Glutamatergic neuron (in vitro differentiated cells): ENCODE data around the gene DOCK3. TPM values are rescaled to one million over a fixed set of nuclear protein-coding genes. Genes with fewer than 3 reads are reported as not detected.

Experiments used
- DNase-seq: peaks from one replicate; pipeline ENCODE4 v3.0.0; 2022
- H3K27ac Mint-ChIP-seq: one replicate; pipeline ENCODE4 v1.8.0; 2020; ENCODE audit warnings: mild to moderate bottlenecking, mixed read lengths, inconsistent platforms; ENCODE audit not compliant: unreplicated experiment
- H3K27me3 Mint-ChIP-seq: one replicate; pipeline ENCODE4 v1.8.0; 2020; ENCODE audit warnings: mild to moderate bottlenecking, moderate library complexity, mixed read lengths, inconsistent platforms; ENCODE audit not compliant: unreplicated experiment
- H3K36me3 Mint-ChIP-seq: one replicate; pipeline ENCODE4 v1.8.0; 2020; ENCODE audit warnings: mild to moderate bottlenecking, mixed read lengths, inconsistent platforms; ENCODE audit not compliant: unreplicated experiment
- H3K4me1 Mint-ChIP-seq: one replicate; pipeline ENCODE4 v1.8.0; 2020; ENCODE audit warnings: mild to moderate bottlenecking, low read depth, mixed read lengths, inconsistent platforms; ENCODE audit not compliant: unreplicated experiment
- H3K4me3 Mint-ChIP-seq: one replicate; pipeline ENCODE4 v1.8.0; 2020; ENCODE audit warnings: mild to moderate bottlenecking, mixed read lengths, inconsistent platforms; ENCODE audit not compliant: unreplicated experiment
- H3K9me3 Mint-ChIP-seq: one replicate; pipeline ENCODE4 v1.8.0; 2020; ENCODE audit warnings: mild to moderate bottlenecking, moderate library complexity, mixed read lengths, inconsistent platforms; ENCODE audit not compliant: unreplicated experiment
- total RNA-seq: library from RNA; stranded (reverse); fragmentation: NEBNext Ultra II Directional; extraction: Animal tissue kit (Norgen Biotek cat#: 25700); gene quantifications from one replicate; pipeline ENCODE4 v1.2.1, GENCODE V29; 2021; ENCODE audit not compliant: unreplicated experiment
- TF ChIP-seq, protein P1 (sequence below): fragments of 200-600 bp; sonication (generic); IDR thresholded peaks from one replicate; pipeline ENCODE4 v1.5.0; 2021; ENCODE audit not compliant: partially characterized antibody, unreplicated experiment

DOCK3 gene
- total RNA-seq, 1 donor from 2014 or later, result 13.4 TPM

DNA sequence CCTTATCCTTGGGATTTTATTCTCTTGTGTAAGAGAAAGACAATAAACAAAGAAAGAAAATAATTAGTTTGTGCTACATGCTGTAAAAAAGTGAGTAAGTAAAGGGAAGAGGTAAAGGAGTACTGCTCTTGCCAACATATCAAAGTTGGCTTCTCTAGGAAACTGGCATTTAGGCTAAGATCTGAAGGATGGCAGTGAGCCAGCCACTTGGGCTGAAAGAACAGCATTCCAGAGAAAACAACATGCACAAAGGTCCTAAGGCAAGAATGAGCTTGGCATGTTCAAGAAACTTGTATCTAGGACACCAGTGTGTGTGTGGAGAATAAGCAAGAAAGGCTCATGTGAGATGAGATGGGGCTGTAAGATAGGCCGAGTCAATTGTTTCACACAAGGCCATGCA lies 464.9 kb downstream of the DOCK3 start:
- no peaks in the 10 kb centered on the region for H3K36me3 Mint-ChIP-seq
- no peak overlapping the region for H3K27ac Mint-ChIP-seq
- no peak overlapping the region for H3K4me3 Mint-ChIP-seq
- TF ChIP-seq, protein P1, sequence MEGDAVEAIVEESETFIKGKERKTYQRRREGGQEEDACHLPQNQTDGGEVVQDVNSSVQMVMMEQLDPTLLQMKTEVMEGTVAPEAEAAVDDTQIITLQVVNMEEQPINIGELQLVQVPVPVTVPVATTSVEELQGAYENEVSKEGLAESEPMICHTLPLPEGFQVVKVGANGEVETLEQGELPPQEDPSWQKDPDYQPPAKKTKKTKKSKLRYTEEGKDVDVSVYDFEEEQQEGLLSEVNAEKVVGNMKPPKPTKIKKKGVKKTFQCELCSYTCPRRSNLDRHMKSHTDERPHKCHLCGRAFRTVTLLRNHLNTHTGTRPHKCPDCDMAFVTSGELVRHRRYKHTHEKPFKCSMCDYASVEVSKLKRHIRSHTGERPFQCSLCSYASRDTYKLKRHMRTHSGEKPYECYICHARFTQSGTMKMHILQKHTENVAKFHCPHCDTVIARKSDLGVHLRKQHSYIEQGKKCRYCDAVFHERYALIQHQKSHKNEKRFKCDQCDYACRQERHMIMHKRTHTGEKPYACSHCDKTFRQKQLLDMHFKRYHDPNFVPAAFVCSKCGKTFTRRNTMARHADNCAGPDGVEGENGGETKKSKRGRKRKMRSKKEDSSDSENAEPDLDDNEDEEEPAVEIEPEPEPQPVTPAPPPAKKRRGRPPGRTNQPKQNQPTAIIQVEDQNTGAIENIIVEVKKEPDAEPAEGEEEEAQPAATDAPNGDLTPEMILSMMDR, result no peak
- H3K27me3 Mint-ChIP-seq, result no peaks in the 10 kb centered on the region
- H3K9me3 Mint-ChIP-seq, result no peaks in the 10 kb centered on the region
- DNase-seq, result no peak
- H3K4me1 Mint-ChIP-seq, result no peaks in the 10 kb centered on the region

- H3K27me3 Mint-ChIP-seq, result no peaks in the 10 kb centered on the region
- no peaks in the 10 kb centered on the region for H3K4me1 Mint-ChIP-seq
- H3K27ac Mint-ChIP-seq, result no peak overlapping the region
- no peak overlapping the region for H3K4me3 Mint-ChIP-seq
- TF ChIP-seq, protein P1, result peak; percentile 23
- H3K36me3 Mint-ChIP-seq, result no peaks in the 10 kb centered on the region
- DNase-seq, result no peak
- no peaks in the 10 kb centered on the region for H3K9me3 Mint-ChIP-seq
Measured at GRCh38 chr3:51141573-51141972, 466.8 kb downstream of the DOCK3 start.

GRCh38 chr3:51145811-51146585 lies 471.3 kb downstream of the DOCK3 start:
- H3K4me3 Mint-ChIP-seq, result no peak overlapping the region
- TF ChIP-seq, protein P1, result no peak
- H3K27ac Mint-ChIP-seq, result no peak overlapping the region
- peaks cover 7% of the 10 kb centered on the region for H3K9me3 Mint-ChIP-seq
- H3K27me3 Mint-ChIP-seq, result peaks cover 2% of the 10 kb centered on the region
- DNase-seq, result no peak
- H3K4me1 Mint-ChIP-seq, result no peaks in the 10 kb centered on the region
- H3K36me3 Mint-ChIP-seq, result peaks cover 4% of the 10 kb centered on the region

DNA sequence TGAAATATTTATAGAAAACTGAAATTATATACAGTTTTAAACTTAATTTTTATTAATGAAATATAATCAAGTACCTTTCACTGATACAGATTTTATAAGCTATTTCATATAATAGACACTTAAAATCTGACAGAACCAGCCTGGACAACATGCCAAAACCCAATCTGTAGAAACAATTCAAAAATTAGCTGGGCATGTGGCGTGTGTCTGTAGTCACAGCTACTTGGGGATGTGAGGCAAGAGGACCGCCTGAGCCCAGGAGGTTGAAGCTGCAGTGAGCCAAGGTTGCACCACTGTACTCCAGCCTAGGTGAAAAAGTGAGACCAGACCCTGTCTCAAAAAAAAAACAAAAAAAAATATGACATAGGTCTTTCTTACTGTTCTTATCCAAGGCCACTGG lies 472.1 kb downstream of the DOCK3 start:
- Mint-ChIP-seq H3K9me3 (peaks cover 7% of the 10 kb centered on the region), H3K36me3 (peaks cover 4% of the 10 kb centered on the region), H3K4me3 (no peak overlapping the region), H3K27me3 (peaks cover 2% of the 10 kb centered on the region), H3K4me1 (no peaks in the 10 kb centered on the region), H3K27ac (no peak overlapping the region)
- no peak for DNase-seq
- TF ChIP-seq, protein P1, result no peak

- Mint-ChIP-seq H3K9me3 (no peaks in the 10 kb centered on the region), H3K27ac (no peak overlapping the region), H3K4me3 (no peak overlapping the region), H3K27me3 (no peaks in the 10 kb centered on the region), H3K36me3 (no peaks in the 10 kb centered on the region), H3K4me1 (no peaks in the 10 kb centered on the region)
- TF ChIP-seq, protein P1, result no peak
- DNase-seq, result no peak
Measured at GRCh38 chr3:51156147-51156546, 481.4 kb downstream of the DOCK3 start.
